Activated naive CD8-positive, alpha-beta T cell treated with anti-CD3 and anti-CD28 coated beads, Interleukin-2, amount 50 U/mL, for 16 hours (primary cell): ENCODE measurements around the gene RTEL1.

Source experiments
- DNase-seq: peaks from one replicate; pipeline ENCODE4 v3.0.0-alpha.2; 2020; ENCODE audit warnings: low read depth, low spot score

Gene RTEL1

GRCh38 chr20:63700199-63701050 lies 42.3 kb downstream of the RTEL1 start:
- DNase-seq: no peak

- DNase-seq: no peak
These were observed 42.9 kb downstream of the RTEL1 start for GRCh38 chr20:63701051-63701328.

- no peak for DNase-seq
These were observed 43.4 kb downstream of the RTEL1 start for GRCh38 chr20:63701329-63702035.

DNA sequence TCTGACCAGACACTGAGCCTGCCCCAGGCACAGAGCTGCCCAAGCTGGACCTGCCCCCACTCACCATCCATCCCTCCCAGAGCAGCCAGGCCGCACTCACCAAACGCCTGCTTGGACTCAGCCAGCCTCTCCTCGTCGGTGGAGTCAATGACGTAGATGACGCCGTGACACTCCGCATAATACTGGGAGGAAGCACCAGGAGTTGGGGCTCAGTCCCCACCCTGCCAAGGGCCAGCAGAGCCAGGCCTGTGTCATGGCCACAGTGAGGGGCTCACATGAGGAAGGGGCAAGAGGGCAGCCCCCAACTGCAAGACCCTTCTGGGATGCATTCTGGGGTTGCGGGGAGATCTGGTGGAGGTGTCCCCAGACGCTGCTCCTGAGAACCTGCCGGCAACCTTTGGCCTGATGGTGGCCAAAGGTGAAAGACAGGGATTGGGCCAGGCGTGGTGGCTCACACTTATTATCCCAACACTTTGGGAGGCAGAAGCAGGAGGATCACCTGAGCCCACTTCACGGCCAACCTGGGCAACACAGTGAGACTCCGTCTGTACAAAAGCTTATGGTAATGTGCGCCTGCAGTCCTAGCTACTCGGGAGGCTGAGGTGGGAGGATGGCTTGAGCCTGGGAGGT lies 44.0 kb downstream of the RTEL1 start:
- DNase-seq: no peak

- DNase-seq: no peak
These were observed 44.8 kb downstream of the RTEL1 start for GRCh38 chr20:63702751-63703470.

- DNase-seq: no peak
These were observed 45.4 kb downstream of the RTEL1 start for GRCh38 chr20:63703471-63703975.

DNA sequence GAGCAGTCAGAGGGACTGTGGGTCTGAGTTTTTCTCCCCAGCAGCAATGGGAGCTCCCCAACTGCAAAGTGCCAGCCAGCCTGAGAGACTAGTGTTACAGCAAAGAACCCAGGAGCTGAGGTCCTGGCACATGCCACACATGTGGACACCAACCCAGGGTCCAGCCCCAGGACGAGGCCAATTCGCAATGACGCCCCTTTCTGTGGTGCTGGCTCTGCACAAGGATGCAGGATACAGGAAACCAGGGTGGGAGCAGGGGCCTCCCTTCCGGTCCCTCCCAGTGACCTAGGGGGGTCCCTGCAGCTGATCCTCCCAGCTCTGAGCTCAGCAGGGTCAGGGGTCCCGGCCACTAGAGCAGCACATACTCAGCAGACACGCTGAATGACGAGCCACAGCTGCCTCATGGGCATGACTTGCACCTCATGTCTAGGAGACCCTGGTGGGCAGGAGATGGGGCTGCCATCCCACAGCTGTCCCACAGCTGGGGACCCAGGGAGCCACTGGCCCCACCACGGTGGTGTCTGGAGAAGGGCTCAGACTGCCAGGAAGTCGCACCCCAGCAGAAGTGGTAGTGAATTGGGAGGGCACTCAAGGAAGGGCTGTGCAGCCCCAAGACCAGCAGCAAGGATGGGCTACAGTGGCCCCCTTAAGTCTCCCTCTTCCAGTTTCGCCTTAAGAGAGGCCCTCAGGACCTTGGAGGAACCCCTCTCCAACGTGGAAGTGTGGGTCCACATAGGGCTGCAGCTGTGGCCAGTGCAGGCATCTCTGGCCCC lies 46.0 kb downstream of the RTEL1 start:
- no peak for DNase-seq

DNA sequence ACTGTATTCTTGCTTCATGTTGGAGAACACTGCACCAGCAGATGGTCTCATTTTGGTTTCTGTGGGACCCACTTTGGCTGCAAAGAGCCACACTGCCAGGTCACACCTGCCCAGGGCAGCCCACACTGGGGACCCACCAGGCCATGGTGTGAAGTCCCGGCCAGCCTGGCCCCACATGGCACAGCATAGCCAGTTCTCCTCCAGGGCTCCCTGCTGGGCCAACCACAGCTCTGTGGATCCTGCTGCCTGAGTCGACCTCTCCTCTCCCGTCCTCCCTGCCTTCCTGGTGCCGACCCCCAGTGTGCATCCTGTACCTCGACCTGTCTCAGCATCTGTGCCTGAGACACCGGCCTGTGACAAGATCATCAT lies 46.6 kb downstream of the RTEL1 start:
- no peak for DNase-seq

GRCh38 chr20:63705232-63706026 lies 47.3 kb downstream of the RTEL1 start:
- DNase-seq: no peak

- no peak for DNase-seq
These were observed 48.0 kb downstream of the RTEL1 start for GRCh38 chr20:63706027-63706695.

DNA sequence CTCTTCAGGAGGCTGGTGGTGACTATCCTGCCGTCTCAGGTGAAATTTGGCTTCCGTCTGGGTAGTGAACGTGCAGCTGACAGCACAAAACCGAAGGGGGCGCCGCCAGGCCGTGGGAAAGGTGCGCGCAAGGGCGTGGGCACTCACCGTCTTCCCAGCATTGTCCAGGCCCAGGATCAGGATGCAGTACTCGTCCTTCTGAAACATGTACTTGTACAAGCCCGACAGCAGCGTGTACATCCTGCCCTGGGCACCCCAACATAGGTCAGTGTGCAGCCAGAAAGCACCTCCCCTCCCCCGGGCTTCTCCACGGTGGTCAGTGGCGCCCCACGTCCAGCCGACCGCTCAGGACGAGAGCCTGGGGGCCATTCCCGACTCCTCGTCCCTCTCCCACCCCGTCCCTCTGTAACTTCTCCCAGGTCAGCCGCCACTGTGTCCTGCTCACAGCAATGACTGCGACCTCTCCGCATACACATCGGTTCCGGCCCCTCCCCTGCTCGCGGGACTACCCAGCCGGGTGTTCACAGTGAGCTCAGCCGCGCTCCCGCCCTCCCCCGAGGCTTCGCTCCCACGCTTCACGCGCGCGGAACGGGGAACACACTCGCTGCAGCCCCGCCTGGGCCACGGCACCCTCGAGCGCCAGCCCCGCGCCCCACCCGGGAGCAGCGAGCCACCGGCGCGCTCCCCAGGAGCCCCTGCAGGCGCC lies 48.9 kb downstream of the RTEL1 start:
- DNase-seq: no peak

DNA sequence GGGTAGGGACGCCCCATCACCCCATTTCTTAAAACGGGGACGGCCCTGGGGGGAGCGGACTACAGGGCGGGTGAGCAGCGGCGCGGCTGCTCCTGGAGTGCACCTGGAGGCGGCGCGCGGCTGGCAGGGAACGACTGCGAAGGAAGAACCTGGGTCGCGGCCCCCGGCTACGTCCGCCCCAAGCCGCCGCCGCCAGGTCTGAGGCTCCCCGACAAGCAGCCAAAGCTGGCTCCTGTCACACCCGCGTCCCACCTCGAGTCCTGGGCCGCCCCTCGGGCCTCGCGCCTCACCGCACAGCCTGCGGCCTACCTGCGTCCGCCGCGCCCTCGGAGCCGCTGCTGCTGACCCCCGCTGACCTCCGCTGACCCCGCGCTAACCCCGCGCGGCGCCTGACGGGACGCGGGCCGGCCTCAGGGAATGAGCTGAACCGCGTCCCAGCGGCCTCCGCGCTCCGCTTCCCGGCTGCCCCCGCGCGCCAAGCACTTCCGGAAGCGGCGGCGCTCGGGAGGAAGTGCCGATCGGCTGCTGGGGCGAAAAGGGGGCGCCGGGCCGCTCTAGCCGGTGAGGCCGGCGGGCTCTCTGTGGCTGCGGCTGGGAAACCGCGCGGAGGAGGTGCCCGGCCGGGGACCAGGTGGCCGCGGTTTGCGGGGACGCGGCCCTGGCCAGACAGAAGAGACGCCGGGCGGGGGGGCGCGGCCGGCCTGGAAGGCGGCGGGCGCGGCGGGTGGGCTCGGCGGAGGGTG lies 49.6 kb downstream of the RTEL1 start, which contains the start of the genes ARFRP1 and ZGPAT:
ARFRP1 (minus strand) TSS at position 419 of the 743 bp plus-strand sequence. CDS start 885 bp downstream, outside the sequence.
ZGPAT (plus strand) TSS at position 482 of the 743 bp plus-strand sequence. CDS start 542 bp downstream, outside the sequence.
- DNase-seq: peak; percentile 70

GRCh38 chr20:63708301-63709148 lies 50.4 kb downstream of the RTEL1 start:
- DNase-seq: no peak

DNA sequence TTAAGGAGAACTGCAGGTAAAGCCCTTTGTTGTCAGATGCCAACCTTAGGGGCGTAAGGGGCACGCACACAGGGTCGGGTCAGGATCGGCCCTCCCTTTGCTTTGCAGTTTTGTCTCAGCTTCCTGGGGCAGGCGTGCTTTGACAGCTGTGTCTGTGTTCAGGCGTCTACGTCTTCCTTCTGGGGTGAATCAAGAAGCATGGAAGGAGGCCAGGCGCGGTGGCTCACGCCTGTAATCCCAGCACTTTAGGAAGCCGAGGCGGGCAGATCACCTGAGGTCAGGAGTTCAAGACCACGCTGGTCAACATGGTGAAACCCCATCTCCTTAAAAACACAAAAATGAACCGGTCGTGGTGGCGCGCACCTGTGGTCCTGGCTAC lies 51.0 kb downstream of the RTEL1 start:
- no peak for DNase-seq

DNA sequence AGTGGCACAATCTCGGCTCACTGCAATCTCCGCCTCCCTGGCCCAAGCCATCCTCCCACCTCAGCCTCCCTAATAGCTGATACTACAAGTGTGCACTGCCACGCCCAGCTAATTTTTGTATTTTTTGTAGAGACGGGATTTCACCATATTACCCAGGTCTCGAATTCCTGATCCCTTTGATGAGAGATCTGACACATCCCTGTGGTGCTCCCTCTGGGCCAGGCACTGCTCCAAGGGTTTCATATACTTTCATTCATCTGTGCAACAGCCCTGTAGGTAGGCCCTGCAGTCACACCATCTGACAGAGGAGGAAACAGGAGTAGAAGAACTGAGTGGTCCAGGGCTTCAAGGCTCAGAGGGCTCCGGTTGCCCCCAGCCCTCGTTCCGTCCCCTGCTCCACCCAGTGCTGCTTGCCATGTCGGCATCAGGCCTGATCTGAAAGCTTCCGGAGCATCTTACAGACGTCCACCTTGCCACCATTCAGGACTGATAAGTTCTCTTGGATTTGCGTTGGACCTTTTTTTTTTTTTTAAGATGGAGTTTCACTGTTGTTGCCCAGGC lies 53.1 kb downstream of the RTEL1 start:
- no peak for DNase-seq

- DNase-seq: no peak
These were observed 54.1 kb downstream of the RTEL1 start for GRCh38 chr20:63712191-63712590.

DNA sequence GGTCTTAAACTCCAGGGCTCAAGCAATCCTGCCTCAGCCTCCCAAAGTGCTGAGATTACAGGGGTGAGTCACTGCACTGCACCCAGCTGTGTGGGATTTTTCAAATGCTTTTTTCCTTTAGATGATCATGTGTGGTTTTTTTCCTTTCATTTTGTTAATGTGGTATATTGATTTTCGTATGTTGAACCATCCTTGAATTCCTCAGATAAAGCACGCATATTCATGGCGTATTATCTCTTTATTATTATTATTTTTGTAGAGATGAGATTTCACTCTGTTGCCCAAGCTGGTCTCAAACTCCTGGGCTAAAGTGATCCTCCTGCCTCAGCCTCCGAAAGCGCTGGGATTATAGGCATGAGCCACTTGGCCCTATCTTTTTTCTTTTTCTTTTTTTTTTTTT lies 56.7 kb downstream of the RTEL1 start:
- DNase-seq: no peak
